Inflammatory macrophage treated with lipopolysaccharide for 1 hour (primary cell): ENCODE results near the gene CLPTM1L.
"Not testable (repeated sequence)": the region's sequence is repeated elsewhere in the genome, so short reads cannot be mapped to it uniquely, and the experiment has no call there.

ENCODE experiments used
- DNase-seq, 2 donors: peaks; one replicate each; pipeline ENCODE4 v3.0.0-alpha.2; 2020 to 2022

CLPTM1L gene

GRCh38 chr5:1288439-1289335 lies 56.2 kb downstream of the CLPTM1L start:
- no peak for DNase-seq

- no peak for DNase-seq
Observed at GRCh38 chr5:1285883-1286291, 59.0 kb downstream of the CLPTM1L start.

GRCh38 chr5:1285141-1285540 lies 59.8 kb downstream of the CLPTM1L start:
- no peak for DNase-seq

GRCh38 chr5:1284336-1284970 lies 60.4 kb downstream of the CLPTM1L start:
- DNase-seq, result not testable (repeated sequence)

GRCh38 chr5:1283729-1284041 lies 61.2 kb downstream of the CLPTM1L start:
- not testable (repeated sequence) for DNase-seq

- DNase-seq, result not testable (repeated sequence)
Observed at GRCh38 chr5:1282993-1283728, 61.7 kb downstream of the CLPTM1L start.

- no peak for DNase-seq
Observed at GRCh38 chr5:1282131-1282992, 62.5 kb downstream of the CLPTM1L start.

GRCh38 chr5:1281038-1281882 lies 63.6 kb downstream of the CLPTM1L start:
- no peak for DNase-seq

- no peak for DNase-seq
Observed at GRCh38 chr5:1280177-1281037, 64.5 kb downstream of the CLPTM1L start.

GRCh38 chr5:1279443-1280151 lies 65.3 kb downstream of the CLPTM1L start:
- no peak for DNase-seq

- no peak for DNase-seq
Observed at GRCh38 chr5:1278656-1279442, 66.0 kb downstream of the CLPTM1L start.

GRCh38 chr5:1278216-1278615 lies 66.7 kb downstream of the CLPTM1L start:
- DNase-seq, result no peak

GRCh38 chr5:1277781-1278180 lies 67.1 kb downstream of the CLPTM1L start:
- DNase-seq, result no peak

- DNase-seq, result no peak
Observed at GRCh38 chr5:1277331-1277730, 67.6 kb downstream of the CLPTM1L start.

- no peak for DNase-seq
Observed at GRCh38 chr5:1276930-1277329, 68.0 kb downstream of the CLPTM1L start.

- not testable (repeated sequence) for DNase-seq
Observed at GRCh38 chr5:1275397-1276391, 69.2 kb downstream of the CLPTM1L start.

GRCh38 chr5:1274471-1274870 lies 70.4 kb downstream of the CLPTM1L start:
- DNase-seq, result no peak

- no peak for DNase-seq
Observed at GRCh38 chr5:1273745-1274144, 71.2 kb downstream of the CLPTM1L start.
